ENCODE data around the gene EIF4G1.

DNA sequence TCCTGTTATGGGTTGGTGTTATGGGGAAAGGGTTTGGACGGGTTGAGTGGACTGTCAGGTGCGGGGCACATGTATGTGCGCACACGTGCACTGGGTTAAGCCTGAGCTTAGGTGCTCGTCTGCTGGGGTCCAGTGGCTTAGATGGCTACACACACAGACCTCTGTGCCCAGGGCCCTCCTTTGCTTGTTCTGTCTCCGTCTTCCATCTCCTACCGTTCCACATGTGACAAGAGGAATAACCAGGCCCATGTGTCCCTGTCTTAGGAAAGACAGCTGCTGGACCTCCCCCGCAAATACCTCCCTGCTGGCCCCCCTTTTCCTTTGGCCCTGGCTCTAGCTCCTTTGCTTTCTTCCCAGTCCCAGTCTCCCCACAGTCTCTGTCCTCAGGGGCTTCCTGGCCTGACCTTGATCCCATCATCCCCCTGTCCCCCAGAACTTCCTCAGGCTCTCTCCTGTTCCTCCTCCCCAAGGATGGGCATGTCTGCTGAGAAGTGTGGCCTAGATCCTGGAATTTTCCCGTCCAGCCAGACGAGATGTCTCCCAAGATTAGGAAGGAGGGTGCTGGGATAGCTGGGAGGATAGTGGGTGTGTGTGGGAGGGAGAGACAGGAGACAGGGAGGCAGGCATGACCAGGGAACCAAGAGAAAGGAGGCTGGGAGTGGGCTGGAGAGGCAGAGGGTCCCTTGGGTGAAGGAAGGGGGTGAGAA is 64.4 kb downstream of the EIF4G1 start:
- TF ChIP-seq, protein P1, sequence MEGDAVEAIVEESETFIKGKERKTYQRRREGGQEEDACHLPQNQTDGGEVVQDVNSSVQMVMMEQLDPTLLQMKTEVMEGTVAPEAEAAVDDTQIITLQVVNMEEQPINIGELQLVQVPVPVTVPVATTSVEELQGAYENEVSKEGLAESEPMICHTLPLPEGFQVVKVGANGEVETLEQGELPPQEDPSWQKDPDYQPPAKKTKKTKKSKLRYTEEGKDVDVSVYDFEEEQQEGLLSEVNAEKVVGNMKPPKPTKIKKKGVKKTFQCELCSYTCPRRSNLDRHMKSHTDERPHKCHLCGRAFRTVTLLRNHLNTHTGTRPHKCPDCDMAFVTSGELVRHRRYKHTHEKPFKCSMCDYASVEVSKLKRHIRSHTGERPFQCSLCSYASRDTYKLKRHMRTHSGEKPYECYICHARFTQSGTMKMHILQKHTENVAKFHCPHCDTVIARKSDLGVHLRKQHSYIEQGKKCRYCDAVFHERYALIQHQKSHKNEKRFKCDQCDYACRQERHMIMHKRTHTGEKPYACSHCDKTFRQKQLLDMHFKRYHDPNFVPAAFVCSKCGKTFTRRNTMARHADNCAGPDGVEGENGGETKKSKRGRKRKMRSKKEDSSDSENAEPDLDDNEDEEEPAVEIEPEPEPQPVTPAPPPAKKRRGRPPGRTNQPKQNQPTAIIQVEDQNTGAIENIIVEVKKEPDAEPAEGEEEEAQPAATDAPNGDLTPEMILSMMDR (IDR thresholded peaks at IDR 0.05) = no peak
- TF ChIP-seq EP300 (IDR thresholded peaks at IDR 0.05) = no peak
- TF ChIP-seq POLR2AphosphoS5 (IDR thresholded peaks at IDR 0.05) = no peak

Data from suprapubic skin (tissue), 4 donors.